GM20431 (cell line): ENCODE data around the gene PRUNE1.

Experiments used
- in situ Hi-C: fragments of 300-500 bp; cut with MseI, MboI; formaldehyde crosslinking; loops from one replicate; pipeline ENCODE4 v1.15.0; 2020; ENCODE audit warnings: low sequenced_read_pairs; ENCODE audit not compliant: unreplicated experiment

PRUNE1 gene

DNA sequence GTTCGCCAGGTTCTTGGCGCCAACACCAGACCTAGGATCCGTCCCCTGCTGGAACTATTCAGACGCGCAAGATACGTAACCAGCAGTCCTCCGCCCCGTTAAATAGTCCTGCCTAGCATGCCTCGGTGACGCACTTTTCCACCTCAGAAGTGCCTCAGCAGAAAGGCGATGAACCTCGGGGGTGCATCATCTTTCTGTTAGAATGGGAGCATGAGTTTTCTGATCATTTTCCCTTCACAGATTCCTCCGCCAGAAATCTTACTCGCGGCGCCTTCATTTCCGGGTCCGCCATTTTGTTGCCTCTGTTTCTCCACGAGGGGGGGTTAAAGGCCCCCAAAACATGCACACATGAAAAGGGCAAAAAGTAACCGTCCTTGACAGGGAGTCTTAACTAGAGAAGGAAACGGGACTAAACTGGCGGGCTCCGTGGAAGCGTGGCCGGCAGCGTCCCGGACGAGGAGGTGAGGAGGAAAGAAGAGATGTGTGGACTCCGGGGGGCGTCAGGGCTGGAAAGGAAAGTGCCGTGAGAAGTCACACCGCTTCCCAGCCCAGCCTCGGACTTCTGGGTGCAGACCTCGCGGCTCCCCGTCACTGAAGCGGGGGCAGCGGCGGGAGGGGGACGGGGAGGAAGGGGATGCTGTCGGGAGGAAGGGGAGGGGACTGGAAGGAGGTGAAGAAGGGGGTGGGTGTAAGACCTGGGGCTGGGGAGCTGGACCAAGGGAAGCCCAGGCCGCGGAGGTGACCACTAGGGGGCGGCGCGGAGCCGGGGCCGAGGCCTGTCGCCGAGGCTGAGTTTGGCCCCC, 62.4 kb downstream of the PRUNE1 start, which contains the start of gene GABPB2:
TSS of gene GABPB2 (plus strand) at position 288 of the 803 bp plus-strand sequence. CDS start 17,429 bp downstream, outside the sequence.
- in situ Hi-C loops = no loop called here

DNA sequence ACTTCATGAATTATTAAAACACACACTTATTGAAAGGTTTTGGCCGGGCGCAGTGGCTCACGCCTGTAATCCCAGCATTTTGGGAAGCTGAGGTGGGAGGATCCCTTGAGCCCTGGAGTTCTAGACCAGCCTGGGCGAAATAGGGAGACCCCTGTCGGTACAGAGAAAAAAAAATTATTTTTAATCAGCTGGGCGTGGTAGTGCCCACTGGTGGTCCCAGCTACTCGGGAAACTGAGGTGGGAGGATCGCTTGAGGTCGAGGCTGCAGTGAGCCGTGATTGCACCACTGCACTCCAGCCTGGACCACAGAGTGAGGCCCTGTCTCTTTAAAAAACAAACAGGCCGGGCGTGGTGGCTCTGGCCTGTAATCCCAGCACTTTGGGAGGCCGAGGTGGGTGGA, 64.0 kb downstream of the PRUNE1 start:
- in situ Hi-C loops = no loop called here
